IPS-NIHi11 (cell line): ENCODE results near the gene KRTAP12-1.
"Not testable (repeated sequence)": the region's sequence is repeated elsewhere in the genome, so short reads cannot be mapped to it uniquely, and the experiment has no call there.

ENCODE experiments used
- DNase-seq: peaks from one replicate; pipeline ENCODE4 v3.0.0; 2012; ENCODE audit warnings: mixed read lengths, low spot score

The KRTAP12-1 gene

GRCh38 chr21:44697811-44698734, 16.1 kb upstream of the KRTAP12-1 start:
- DNase-seq: peak; percentile 69

GRCh38 chr21:44697172-44697810, 15.3 kb upstream of the KRTAP12-1 start, which contains the start of gene KRTAP10-12:
KRTAP10-12 (plus strand) TSS chr21:44697172; CDS start chr21:44697202, 30 bp downstream.
- not testable (repeated sequence) for DNase-seq

GRCh38 chr21:44696572-44696971, 14.6 kb upstream of the KRTAP12-1 start:
- DNase-seq: no peak

- no peak for DNase-seq
These were observed 13.7 kb upstream of the KRTAP12-1 start for GRCh38 chr21:44695641-44696040.

- DNase-seq: no peak
These were observed 13.2 kb upstream of the KRTAP12-1 start for GRCh38 chr21:44695184-44695583.

- DNase-seq: no peak
These were observed 12.8 kb upstream of the KRTAP12-1 start for GRCh38 chr21:44694776-44695175.

- DNase-seq: no peak
These were observed 11.0 kb upstream of the KRTAP12-1 start for GRCh38 chr21:44692798-44693512.

GRCh38 chr21:44691686-44692085, 9.7 kb upstream of the KRTAP12-1 start:
- no peak for DNase-seq

GRCh38 chr21:44689740-44690139, 7.8 kb upstream of the KRTAP12-1 start:
- DNase-seq: not testable (repeated sequence)

GRCh38 chr21:44687671-44688070, 5.7 kb upstream of the KRTAP12-1 start:
- no peak for DNase-seq

- DNase-seq: no peak
These were observed 5.0 kb upstream of the KRTAP12-1 start for GRCh38 chr21:44686843-44687561.

GRCh38 chr21:44686000-44686781, 4.2 kb upstream of the KRTAP12-1 start:
- DNase-seq: no peak

GRCh38 chr21:44685050-44685449, 3.1 kb upstream of the KRTAP12-1 start:
- not testable (repeated sequence) for DNase-seq

- no peak for DNase-seq
These were observed 2.5 kb upstream of the KRTAP12-1 start for GRCh38 chr21:44684483-44684882.

- no peak for DNase-seq
These were observed 2.1 kb upstream of the KRTAP12-1 start for GRCh38 chr21:44684077-44684476.

- DNase-seq: no peak
These were observed 703 bp upstream of the KRTAP12-1 start for GRCh38 chr21:44682580-44683151.

GRCh38 chr21:44681152-44681551, 811 bp downstream of the KRTAP12-1 start:
- DNase-seq: no peak

- no peak for DNase-seq
These were observed 4.1 kb downstream of the KRTAP12-1 start for GRCh38 chr21:44677881-44678280.

- DNase-seq: no peak
These were observed 10.1 kb downstream of the KRTAP12-1 start for GRCh38 chr21:44671911-44672310.

- no peak for DNase-seq
These were observed 11.1 kb downstream of the KRTAP12-1 start for GRCh38 chr21:44670642-44671432.
